HG02970 (cell line): ENCODE data around the gene CCDC154.
"Not testable (repeated sequence)": the region's sequence is repeated elsewhere in the genome, so short reads cannot be mapped to it uniquely, and the experiment has no call there.

Source experiments
- ATAC-seq: cut with Tn5 transposase; IDR thresholded peaks from one replicate; pipeline ENCODE4 v1.9.1; 2021; ENCODE audit warnings: mild to moderate bottlenecking, moderate library complexity, moderate number of reproducible peaks; ENCODE audit not compliant: unreplicated experiment, low FRiP score

Gene CCDC154

GRCh38 chr16:1439699-1440074, 4.7 kb downstream of the CCDC154 start:
- not testable (repeated sequence) for ATAC-seq

DNA sequence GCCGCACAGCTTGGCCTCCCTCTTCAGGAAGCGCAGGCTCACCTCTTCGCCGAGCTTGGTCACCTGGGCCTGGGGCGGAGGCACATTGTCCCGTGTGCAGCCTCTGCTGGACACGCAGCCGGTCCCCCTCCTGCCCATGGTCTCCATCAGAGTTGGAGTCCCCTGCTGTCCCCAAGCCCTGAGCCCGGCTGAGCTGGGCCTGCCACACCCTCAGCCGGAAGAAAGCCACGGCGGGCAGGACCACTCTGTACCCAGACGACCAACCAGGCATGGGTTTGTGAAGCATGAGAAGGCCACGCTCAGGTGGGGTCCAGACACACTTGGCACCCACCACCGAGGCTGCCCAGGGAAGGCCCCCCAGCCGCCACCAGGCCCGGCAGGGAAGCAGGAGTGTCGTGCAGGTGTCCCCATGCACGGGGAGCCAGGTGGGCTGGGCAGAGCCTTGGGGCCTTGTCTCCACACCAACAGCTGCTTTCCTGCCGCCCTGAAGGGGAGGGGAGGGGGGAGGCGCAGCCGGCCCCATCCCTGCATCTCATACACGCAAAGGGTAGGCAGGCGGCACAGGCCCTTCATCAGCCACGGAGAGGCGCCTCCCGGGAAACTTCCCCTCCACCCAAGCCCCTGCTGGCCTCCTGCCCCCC, 5.2 kb downstream of the CCDC154 start:
- no peak for ATAC-seq

- no peak for ATAC-seq
These were observed 5.9 kb downstream of the CCDC154 start for GRCh38 chr16:1438229-1439057.

DNA sequence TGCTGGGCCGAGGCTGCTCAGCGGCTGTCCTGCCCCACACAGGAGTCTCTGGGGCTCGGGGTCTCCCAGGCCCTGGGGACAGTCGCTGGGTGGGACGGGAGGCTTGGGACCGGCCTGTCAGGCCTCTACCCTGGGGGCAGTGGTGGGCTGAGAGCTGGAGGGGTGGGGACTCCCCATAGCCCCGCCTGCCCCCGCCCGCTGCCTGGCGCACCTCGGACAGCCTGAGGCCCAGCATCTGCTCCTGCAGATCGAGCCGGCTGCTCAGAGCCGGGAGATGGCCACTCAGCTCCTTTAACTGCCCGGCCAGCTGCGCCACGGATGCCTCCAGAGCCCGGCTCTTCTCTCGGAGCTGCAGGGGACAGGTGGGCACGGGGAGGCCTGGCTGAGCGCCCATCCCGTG, 6.8 kb downstream of the CCDC154 start:
- ATAC-seq = no peak

DNA sequence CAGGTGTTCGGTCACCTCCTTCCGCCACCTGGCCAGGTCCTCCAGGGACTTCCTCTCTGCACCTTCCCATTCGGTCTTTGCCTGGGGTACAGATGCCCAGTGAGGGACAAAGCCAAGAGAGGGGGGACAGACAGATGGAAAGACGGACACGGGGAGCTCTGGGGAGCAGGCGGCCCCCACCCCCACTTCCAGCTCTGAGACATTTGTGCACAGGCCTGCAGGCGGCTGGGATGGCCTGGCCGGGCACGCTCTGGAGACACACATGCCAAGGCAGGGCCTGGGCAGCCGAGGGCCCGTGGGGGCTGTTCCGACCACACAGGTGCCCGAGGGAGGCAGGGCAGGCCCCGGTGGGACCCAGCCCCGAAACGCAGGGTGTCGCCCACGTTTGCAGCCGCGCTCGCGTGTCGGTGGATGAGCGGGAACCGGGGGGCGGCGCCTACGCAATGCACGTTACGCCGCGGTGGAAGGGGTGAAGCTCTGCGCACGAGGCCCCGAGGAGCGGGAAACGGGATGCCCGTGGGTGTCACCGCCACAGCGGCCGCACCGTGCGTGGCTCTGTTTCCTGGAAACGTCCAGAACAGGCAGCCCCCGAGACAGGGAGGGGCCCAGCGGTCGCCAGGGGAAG, 7.5 kb downstream of the CCDC154 start:
- no peak for ATAC-seq

DNA sequence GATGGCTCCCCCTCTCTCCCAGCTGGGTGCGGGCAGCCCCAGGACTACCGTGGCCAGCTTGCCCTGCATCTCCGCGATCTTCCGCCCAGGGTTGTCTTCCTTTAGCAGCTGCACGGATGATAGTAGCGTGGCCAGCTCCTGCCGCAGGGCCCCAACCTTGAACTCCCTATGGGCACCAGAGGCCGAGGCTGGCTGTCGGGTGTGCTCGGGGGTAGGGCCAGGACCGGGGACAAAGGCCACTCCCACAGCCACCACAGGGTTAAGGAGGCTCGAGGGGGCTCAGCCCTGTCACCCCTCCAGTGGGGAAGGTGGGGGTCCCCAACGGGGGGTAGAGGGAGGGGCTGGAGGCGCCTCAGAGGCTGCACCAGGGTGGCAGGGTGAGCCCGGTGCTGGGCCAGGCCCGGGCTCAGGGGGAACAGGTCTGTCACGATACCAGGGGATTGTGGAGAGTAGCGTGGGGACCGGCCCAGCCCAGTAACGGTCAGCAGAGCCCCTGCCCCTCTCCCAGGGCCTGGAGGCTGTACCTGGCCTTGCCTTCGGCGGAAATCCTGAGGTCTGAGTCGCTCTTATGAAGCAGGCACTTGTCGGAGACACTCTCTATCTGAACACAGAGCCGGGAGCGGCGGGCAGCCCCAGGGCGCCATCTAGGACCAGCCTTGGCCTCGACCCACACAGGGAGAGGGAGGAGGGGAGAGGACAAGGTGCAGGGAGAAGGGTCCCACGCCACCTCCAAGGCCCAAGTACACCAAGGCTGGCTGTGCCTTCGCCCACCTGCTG, 8.2 kb downstream of the CCDC154 start:
- ATAC-seq = no peak

DNA sequence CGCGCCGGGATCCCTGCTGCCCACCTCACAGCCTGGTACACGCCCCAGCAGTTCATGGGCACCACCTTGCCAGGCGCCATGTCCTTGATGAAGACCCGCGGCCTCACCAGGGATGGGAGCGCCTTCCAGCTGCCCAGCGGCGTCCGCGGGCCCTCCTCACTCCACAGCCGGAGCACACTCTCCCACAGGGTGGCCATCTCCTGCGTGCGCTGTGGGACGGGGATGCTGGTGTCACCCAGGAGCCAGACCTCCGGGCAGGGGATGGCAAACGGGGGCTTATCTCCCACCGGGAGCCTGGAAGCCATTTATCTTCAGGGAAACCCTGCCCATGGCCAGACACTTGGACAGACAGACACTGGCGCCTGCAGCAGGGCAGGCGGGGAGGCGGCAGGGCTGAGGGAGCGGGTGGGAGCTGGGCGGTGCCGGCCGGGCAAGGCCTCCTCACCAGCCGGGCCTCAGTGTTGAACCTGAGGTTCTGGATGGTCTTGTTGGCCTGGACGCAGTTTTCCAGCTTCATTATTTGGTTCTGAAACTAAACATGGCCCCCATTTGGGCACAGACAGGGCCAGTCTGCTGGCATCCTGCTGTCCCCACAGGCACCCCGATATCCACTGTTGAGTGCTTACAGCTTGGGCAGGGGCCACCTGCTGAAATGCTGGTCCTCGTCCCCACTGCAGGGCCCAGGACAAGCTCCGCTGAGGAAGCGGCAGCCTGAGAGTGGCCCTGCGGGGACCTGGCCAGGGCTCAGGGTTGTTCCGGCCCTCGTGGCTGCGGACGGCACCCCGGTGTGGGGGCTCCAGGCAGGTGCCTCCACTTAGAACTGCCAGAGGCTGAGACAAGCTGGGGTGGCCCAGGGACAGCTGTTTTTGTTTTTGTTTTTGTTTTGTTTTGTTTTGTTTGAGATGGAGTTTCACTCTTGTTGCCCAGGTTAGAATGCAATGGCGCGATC, 9.4 kb downstream of the CCDC154 start:
- ATAC-seq = no peak

GRCh38 chr16:1433756-1434155, 10.6 kb downstream of the CCDC154 start:
- no peak for ATAC-seq

DNA sequence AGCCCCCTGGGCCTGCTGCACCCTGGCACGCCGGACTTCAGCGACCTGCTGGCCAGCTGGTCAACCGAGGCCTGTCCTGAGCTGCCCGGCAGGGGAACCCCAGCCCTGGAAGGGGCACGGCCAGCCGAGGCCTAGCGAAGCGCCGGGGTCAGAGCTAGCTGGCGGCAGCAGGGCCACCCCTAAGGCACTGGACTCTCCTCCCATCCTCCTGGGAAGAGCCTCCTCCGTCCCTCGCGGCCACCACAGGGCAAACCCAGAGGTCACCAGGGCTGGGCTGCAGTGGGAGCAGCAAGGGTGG, 11.1 kb downstream of the CCDC154 start:
- no peak for ATAC-seq

GRCh38 chr16:1432388-1433262, 11.7 kb downstream of the CCDC154 start:
- no peak for ATAC-seq

- no peak for ATAC-seq
These were observed 12.7 kb downstream of the CCDC154 start for GRCh38 chr16:1431497-1432270.

GRCh38 chr16:1430759-1431496, 13.4 kb downstream of the CCDC154 start, which contains the start of gene PERCC1:
Gene PERCC1, plus strand, starts transcription at chr16:1431078. Its CDS starts 1,516 bp downstream, at chr16:1432594.
- ATAC-seq = no peak

GRCh38 chr16:1430214-1430758, 14.1 kb downstream of the CCDC154 start:
- no peak for ATAC-seq

- ATAC-seq = no peak
These were observed 14.7 kb downstream of the CCDC154 start for GRCh38 chr16:1429631-1430030.

GRCh38 chr16:1429012-1429411, 15.3 kb downstream of the CCDC154 start:
- ATAC-seq = no peak

- no peak for ATAC-seq
These were observed 15.8 kb downstream of the CCDC154 start for GRCh38 chr16:1428511-1428910.
